BE2C (cell line): ENCODE measurements around the gene CMTM7.

Experiments used
- DNase-seq: peaks from one replicate; pipeline ENCODE4 v3.0.0-alpha.2; 2020
- H3K27me3 ChIP-seq: fragments of 250-450 bp; sonication (Bioruptor Pico); 2 replicates; pipeline ENCODE4 v1.5.1; 2020; ENCODE audit warnings: mild to moderate bottlenecking
- H3K36me3 ChIP-seq: fragments of 250-450 bp; sonication (Bioruptor Pico); 2 replicates; pipeline ENCODE4 v1.5.1; 2020; ENCODE audit warnings: mild to moderate bottlenecking
- H3K4me1 ChIP-seq: fragments of 250-450 bp; sonication (Bioruptor Pico); 2 replicates; pipeline ENCODE4 v1.5.1; 2020
- H3K4me3 ChIP-seq: 2 replicates; pipeline ENCODE4 v1.5.1; 2011; ENCODE audit warnings: low read depth, low read length
- H3K9me3 ChIP-seq: fragments of 250-450 bp; sonication (Bioruptor Pico); 2 replicates; pipeline ENCODE4 v1.5.1; 2020
- CTCF ChIP-seq: IDR thresholded peaks from 2 replicates; pipeline ENCODE4 v1.5.1; 2012; ENCODE audit warnings: mild to moderate bottlenecking, low read depth, low read length

CMTM7 gene

GRCh38 chr3:32422943-32423342 is 31.3 kb downstream of the CMTM7 start:
- Histone ChIP-seq H3K36me3 (no peaks in the 10 kb centered on the region), H3K4me1 (no peaks in the 10 kb centered on the region), H3K4me3 (no peak overlapping the region), H3K9me3 (no peaks in the 10 kb centered on the region), H3K27me3 (no peaks in the 10 kb centered on the region)
- TF ChIP-seq CTCF, result no peak
- DNase-seq, result no peak

GRCh38 chr3:32423534-32423933 is 31.9 kb downstream of the CMTM7 start:
- Histone ChIP-seq H3K36me3 (no peaks in the 10 kb centered on the region), H3K4me1 (no peaks in the 10 kb centered on the region), H3K4me3 (no peak overlapping the region), H3K9me3 (no peaks in the 10 kb centered on the region), H3K27me3 (no peaks in the 10 kb centered on the region)
- TF ChIP-seq CTCF, result no peak
- no peak for DNase-seq

- Histone ChIP-seq H3K4me3 (no peak overlapping the region), H3K9me3 (no peaks in the 10 kb centered on the region), H3K36me3 (no peaks in the 10 kb centered on the region), H3K4me1 (no peaks in the 10 kb centered on the region), H3K27me3 (no peaks in the 10 kb centered on the region)
- no peak for TF ChIP-seq CTCF
- DNase-seq, result no peak
Observed at GRCh38 chr3:32423956-32424557, 32.4 kb downstream of the CMTM7 start.

- Histone ChIP-seq H3K27me3 (no peaks in the 10 kb centered on the region), H3K9me3 (no peaks in the 10 kb centered on the region), H3K4me3 (no peak overlapping the region), H3K36me3 (no peaks in the 10 kb centered on the region), H3K4me1 (no peaks in the 10 kb centered on the region)
- TF ChIP-seq CTCF, result no peak
- no peak for DNase-seq
Observed at GRCh38 chr3:32424581-32425250, 33.1 kb downstream of the CMTM7 start.

- H3K4me1 ChIP-seq, result no peaks in the 10 kb centered on the region
- no peaks in the 10 kb centered on the region for H3K9me3 ChIP-seq
- no peak for DNase-seq
- no peak overlapping the region for H3K4me3 ChIP-seq
- no peak for TF ChIP-seq CTCF
- H3K27me3 ChIP-seq, result no peaks in the 10 kb centered on the region
- H3K36me3 ChIP-seq, result no peaks in the 10 kb centered on the region
Observed at GRCh38 chr3:32428092-32429068, 36.7 kb downstream of the CMTM7 start.
